Testis (tissue), 2 donors: ENCODE data around the gene ANTKMT.

Experiments used
- CTCF ChIP-seq, 3 experiments: fragments of 450-650 bp in 2 of 3; fragments of 200-600 bp in 1 of 3; sonication (generic) in 1 of 3; IDR thresholded peaks; one replicate each; pipeline ENCODE4 v1.5.1; 2016 to 2019; ENCODE audit warnings: antibody characterized with exemption in 3 of 3, mild to moderate bottlenecking in 2 of 3, moderate library complexity in 1 of 3
- POLR2A ChIP-seq: fragments of 450-650 bp; IDR thresholded peaks from one replicate; pipeline ENCODE4 v1.6.1; 2017; ENCODE audit warnings: antibody characterized with exemption, mild to moderate bottlenecking, moderate library complexity

DNA sequence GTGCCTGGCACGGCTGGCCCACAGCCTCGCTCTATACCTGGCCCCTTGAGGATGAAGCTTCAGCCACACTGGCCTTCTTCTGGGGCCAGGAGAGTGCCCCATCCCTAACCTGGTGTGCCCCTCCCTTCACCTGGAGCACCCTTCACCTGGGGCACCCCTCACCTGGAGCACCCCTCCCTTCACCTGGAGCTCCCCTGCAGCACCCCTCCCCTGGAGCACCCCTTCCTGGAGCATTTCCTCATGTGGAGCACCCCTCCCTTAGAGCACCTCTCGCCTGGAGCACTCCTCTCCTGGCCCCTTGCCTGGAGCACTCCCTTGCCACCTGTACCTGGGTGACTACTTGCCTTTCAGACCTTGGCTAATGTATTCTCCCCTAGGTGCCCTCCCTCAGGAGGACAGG, 12.9 kb upstream of the ANTKMT start:
- TF ChIP-seq CTCF (IDR thresholded peaks at IDR 0.05), result no peak
- TF ChIP-seq POLR2A, result no peak
